ENCODE results near the gene SLC8B1.
"Not testable (repeated sequence)": the region's sequence is repeated elsewhere in the genome, so short reads cannot be mapped to it uniquely, and the experiment has no call there.

The SLC8B1 gene

DNA sequence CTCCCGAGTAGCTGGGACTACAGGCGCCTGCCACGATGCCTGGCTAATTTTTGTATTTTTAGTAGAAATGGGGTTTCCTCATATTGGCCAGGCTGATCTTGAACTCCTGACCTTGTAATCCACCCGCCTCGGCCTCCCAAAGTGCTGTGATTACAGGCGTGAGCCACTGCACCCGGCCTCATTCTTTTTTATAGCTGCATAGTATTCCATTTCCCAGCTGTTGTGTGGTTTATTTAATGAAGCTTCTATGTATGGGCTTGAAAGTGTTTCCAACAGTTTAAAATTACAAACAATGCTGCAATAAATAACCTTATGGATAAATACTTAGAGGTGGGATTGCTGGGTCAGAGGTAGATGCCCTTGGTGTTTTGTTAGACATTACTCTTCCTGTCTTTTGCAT, 19.3 kb upstream of the SLC8B1 start:
- DNase-seq: not testable (repeated sequence)

DNA sequence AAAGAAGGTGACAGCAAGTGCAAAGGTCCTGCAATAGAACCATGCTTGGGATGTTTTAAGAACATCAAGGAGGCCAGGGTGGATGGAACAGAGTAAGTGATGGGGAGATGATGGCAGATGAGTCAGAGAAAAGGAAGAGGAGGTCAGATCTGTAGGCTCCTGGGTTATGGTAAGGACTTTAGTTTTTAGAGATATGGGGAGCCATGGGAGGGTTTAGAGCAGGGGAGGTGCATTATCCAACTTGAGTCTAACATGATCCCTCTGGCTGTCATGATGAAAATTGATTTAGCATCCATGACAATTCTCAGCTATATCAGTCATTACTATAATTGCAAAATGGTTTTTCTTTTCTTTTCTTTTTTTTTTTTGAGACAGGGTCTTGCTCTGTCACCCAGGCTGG, 16.2 kb upstream of the SLC8B1 start:
- DNase-seq: no peak

DNA sequence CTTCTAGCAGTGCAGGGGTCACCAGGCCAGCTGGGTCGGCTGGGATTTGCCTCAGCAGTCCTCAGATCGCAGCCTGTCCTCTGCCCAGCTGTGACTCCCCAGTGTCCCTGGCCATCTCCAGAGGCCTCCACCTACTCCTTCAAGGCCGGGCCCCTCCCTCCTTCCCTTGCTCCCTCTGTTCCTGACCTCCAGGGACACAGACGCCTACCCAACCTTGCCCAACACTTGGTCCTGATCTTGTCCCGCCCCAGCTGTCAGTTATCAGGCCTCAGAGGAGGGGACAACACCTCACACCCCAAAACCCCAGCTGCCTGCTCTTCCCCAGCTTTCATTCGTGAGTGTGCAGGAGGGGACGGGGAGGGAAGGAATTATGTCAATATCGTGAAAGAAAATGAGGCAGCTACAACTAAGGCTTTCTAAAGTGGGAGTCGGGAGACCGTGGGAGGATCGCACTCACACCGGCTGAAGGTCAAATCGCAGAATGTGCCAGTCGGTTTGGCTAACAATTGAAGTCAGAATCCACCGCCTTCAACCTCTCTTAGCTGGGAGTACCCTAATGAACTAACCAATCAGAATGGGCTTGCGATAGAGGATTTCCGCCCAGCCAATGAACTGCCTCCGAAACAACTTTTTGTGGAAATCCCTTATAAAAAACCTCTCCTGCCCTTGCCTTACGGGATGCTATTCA, 14.1 kb upstream of the SLC8B1 start:
- no peak for DNase-seq

DNA sequence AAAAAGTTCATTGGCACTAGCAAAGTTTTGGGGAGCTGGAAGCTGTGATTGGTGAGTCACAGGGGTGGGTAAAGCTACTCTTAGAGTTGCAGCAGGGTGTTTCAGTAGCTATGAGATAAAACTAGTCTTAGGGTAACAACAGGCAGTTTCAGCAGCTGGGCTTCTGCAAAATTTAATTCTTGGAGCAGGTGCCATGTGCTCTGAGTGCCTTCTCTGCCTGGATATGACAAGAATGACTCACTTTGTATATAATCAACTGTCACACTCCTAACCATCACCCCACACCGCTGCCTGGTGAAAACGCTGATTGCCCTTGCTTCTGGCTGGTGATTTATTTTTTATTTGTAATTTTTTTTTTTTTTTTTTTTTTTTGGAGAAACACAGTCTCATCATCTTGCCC, 13.0 kb upstream of the SLC8B1 start:
- DNase-seq: no peak

DNA sequence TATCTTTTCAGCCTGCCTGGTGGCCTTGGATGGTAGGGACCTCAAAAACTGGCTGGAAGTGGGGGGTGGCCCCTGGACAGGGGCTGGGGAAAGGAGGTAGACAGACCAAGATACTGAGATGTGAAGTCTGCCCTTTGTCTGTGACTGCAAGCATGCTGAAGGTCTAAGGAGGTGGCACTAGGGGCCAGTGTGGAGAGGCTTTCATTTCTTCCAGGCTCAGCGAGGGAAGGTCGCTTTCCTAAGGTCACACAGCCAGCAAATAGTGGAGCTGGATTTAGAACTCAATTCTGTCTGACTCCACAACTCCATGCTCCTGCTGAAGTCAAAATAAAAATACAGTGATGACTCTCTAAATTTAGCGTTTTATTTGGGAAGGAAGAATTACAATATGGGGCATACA, 12.2 kb upstream of the SLC8B1 start:
- DNase-seq: no peak

DNA sequence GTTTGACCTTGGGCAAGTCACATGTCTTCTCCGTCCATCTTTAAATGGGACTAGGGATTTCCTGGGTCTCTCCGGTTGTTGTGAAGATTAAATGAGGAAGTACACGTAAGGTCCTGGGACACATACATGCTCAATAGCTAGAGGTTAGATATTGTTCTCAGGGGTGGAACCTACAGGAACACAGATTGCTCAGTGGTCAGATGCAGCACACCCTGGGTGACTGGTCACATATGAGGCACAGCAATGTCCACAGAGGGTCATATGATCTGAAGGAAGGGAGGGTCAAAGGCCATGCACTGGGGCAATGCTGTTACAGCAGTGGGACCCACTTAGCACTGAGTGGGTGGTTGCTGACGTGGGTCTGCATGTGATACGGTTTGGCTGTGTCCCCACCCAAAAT, 11.4 kb upstream of the SLC8B1 start:
- DNase-seq: no peak

DNA sequence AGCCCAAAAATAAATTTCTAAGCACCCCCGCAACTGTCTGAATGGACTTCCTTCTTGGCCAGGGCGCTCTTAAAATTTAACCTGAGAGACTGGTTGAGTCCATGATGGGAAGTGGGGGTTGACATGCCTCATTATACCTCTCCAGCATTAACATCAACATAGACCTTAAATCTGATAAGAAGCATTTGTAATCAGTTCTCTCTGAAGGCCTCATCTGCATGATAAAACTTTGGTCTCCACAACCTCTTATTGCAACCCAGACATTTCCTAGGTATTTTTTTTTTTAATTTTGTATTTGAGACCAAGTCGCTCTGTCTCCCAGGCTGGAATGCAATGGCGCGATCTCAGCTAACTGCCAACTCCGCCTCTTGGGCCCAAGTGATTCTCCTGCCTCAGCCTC, 10.4 kb upstream of the SLC8B1 start:
- DNase-seq: no peak

DNA sequence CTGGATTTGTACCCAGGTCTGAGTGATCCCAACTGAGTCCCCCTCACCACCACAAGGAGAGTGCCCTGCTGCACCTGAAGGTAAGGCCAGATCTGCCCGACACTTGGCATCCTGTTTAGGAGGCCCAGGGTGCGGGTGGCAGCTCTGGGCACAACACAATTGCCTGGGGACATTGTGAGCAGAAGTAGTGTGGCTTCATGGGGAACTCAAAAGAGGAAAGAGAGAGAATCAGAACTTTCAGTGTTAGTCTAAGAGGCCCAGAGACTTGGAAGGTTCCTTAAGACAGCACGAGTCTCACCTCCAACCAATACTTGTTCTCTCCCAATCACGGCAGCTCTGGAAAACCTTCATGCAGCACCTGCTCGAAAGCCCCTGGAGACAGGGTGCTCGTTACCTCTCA, 6.6 kb upstream of the SLC8B1 start:
- DNase-seq: no peak

DNA sequence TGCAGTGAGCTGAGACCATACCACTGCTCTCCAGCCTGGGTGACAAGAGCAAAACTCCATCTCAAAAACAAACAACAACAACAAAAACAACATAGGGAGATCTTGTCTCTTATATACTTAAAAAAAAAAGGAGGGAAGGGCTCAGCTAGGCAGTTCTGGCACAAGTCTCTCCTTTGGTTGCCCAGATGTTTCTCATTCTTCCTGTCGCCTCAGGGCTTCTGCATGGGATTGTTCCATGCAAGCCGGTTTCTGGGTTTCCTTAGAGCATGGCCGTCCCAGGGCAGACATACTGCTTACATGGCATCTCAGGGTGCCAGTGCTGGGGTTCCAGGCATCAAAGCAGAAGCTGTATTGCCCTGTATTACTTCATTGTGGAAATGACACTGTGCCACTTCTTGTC, 5.2 kb upstream of the SLC8B1 start:
- no peak for DNase-seq

DNA sequence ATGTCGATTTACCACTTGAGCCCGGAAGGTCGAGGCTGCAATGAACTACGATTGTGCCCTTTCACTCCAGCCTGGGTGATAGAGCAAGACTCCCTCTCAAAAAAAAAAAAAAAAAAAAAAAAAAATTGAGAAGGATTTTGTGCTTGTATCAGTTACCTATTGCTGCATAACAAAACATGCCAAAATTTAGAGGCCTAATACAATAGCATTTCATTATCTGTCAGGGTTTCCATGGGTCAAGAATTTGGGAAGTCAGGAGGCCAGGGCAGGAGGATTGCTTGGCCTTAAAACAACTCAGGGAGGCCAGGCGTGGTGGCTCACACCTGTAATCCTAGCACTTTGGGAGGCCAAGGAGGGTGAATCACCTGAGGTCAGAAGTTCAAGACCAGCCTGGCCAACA, 4.6 kb upstream of the SLC8B1 start:
- no peak for DNase-seq

DNA sequence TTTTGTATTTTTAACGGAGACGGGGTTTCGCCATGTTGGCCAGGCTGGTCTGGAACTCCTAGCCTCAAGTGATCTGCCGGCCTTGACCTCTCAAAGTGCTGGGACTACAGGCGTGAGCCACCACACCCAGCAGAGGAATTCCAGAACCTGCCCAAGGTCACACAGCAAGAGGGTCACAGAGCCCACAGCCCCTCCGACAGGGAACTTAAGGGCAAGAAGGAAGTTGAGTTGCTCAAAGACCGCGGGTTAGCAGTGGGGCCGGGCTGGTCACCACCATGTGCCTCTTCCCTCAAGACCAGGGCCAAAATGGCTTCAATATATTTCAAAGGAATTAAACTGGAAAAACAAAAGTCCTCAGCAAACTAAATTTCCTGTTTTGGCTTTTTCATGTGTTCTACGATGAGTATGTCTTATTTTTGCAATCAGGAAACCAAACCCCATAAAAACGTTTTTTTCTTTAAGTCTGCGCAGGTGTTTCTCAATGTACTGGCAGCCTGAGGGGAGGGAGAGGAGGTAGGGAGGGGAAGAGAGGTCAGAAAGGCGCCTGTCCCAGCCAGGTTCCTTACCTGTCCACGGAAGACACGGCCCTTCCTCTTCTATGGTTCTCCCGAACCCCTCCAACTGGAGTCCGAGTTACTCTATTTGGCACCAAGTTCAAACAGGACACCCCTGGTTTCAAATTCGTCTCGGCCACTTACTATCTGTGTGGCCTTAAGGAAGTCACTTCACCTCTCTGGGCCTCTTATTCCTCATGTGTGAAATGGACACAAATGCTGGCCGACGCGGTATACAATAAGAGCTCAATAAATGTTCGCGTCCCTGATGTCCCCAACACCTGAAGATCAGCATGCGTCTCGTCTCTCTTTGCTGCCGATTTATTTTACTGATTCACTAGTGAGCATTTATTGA, 778 bp downstream of the SLC8B1 start:
- DNase-seq: no peak

DNA sequence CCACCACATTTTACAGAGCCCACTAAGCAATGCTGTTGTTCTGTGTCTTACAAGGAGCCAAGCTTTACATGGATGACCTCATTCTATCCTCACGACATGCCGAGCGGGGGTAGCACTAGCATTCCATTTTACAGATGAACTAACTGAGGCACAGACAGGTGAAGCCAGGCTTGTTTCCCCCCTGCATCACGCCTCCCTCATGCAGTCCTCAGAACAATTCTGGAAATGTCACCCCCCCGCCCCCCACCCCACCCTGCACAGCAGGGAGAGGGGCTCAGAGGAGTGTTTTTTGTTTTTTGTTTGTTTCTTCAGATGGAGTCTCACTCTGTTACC, 1.5 kb downstream of the SLC8B1 start:
- no peak for DNase-seq

DNA sequence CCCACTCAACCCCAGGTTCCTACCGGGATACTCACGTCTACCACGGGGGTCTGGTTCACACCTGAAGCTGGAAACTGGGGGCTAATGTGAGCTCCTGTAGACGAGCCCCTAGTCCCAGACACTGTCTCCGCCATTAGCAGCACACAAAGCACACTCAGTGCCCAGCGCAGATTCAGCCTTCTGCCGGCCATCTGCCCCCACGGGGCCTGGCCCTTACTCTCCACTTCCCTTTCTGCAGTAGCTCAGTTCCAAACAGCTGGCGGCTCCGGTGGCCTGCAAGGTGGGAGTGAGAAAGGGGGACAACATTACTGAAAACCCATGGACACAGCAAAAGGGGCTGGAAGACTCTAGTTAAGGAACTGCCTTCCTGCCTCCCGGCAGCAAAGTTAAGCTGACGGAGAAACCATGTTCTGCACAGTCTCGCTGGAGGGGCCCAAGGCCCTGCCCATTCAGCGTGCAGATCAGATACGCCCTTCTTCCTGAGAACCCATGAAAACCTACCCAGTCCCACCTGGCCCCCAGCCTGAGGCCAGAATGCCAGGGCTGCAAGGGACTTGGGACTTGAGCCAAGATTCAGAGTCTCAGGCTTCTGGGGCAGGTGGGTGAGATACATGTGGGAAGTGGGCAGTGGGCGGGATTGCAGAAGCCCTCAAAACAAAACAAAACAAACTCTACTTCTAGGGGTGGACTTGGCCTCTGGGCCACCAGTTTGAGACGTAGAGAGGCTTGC, 2.1 kb downstream of the SLC8B1 start:
- no peak for DNase-seq

DNA sequence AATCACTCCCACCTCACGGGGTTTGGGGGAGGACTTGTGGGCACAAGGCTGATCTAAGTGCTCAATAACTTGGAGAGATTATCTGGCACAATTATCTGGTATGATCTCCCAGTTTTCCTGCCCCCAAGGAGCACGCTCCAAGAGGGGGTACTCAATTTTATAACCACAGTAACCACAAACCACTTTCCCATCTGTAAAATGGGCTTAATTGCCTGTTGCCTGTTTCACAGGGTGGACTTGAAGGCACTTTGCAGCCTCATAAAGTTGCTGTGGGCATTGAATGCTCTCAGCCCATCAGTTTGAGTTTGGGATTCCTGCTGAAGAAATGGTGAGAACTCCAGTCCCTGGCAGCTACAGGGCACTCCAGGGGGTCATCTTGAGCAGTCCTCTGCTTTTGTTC, 4.4 kb downstream of the SLC8B1 start:
- no peak for DNase-seq

DNA sequence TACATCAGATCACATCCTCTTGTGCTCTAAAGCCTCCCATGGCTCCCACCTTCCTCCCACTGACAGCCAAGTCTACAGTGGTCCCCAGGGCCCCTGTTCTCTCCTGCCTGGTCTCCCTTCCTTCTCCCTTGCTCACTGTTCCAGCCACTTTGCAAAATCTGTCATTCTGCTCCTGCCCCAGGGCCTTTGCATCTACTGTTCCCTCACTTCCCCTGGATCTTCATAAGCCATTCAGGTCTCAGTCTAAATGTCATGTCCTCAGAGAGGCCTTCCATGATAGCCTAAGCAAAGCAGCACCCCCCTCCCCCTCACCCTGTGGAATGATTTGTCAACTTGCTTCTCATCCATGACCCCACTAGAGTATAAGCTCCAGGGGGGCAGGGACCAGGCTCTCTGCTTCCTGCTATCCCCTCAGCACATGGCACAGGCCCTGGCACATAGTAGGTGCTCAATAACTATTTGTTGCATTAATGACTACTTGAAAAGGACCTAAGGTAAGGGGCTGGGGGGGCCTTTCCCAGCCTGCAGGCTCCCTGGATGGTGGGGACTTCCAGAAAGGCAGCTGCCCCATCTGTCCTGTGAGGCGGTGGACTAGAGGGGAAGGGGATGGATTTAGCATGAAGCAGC, 5.0 kb downstream of the SLC8B1 start:
- no peak for DNase-seq

DNA sequence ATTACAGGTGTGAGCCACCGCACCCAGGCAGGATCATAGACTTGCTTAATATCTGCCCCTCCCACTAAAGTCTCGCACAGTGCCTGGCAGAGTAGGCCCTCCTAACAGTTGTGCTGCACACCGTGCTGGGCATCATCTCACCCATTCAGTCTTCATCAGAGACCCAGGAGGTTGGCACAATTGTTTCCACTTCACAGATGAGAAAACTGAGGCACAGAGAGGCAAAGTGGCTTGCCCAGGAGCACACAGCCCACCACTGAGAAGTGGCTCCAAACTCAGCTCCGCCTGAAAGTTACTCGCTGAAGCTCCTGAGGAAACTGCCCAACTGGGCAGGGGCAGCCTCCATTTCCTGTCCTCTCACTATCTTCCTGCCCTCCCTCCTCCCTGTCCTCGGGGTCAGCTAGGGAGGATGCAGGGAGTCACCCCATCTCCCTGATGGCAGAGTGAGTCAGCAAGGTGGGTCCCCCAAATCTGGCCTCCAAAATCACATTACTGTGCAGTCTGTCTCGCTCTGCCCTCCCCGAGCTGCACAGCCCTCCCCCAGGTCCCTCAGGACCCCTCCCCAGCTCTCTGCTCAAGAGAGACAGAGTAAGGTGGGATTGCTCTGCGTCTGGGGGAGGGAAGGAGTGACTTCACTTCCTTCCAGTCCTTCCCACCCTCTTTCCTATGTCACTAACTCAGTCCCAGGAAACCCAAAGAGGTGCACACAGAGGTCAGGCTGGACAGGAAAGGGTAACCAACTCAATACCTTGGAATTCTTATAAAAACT, 5.7 kb downstream of the SLC8B1 start:
- DNase-seq: no peak

DNA sequence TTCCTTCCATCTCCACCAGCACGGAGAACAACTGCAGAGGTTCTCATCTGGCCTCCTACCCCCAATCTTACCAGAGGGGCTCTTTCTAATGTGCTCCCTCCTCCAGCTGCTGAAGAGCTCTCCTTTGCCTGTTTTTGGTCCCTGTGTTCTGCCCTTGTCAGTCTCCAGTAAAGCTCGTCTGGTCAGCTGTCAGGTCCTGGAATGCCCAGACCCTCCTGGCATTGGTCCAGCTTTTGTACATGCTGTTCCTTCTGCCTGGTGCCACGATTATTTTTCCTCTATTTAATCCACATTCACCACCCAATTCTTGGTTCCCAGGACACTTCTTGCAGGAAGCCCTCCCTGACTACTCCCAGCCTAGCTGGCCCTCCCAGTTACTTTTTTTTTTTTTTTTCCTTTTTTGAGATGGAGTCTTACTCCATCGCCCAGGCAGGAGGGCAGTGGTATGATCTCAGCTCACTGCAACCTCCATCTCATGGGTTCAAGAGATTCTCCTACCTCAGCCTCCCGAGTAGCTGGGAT, 6.5 kb downstream of the SLC8B1 start:
- DNase-seq: no peak

DNA sequence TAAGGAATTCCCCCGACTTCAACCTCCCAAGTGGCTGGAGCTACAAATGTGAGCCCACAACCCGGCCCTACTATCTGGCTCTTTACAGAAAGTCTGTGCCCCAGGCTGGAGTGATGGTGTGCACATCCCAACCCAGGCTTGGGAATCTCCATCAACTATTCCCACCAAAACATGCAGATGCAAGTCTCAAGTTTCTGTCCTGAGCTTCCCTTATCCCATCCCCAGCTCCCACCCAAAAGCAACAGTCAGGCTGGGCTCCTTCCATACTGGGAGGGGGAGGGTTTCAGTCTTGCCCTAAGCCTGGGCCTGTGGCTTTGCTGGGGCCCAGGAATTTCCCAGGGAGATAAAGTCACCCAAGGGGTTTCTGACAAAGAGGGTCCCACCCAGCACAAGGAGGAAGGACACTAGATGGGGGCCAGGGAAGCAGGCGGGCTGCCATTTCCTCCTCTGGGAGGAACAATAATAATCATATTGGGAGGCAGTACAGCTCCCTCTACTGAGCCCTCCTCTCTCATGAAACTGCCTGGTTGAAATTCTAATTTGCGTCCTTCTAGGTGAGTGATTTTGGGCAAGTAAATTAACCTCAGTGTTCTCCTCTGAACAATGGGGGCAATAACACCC, 8.0 kb downstream of the SLC8B1 start:
- DNase-seq: no peak

DNA sequence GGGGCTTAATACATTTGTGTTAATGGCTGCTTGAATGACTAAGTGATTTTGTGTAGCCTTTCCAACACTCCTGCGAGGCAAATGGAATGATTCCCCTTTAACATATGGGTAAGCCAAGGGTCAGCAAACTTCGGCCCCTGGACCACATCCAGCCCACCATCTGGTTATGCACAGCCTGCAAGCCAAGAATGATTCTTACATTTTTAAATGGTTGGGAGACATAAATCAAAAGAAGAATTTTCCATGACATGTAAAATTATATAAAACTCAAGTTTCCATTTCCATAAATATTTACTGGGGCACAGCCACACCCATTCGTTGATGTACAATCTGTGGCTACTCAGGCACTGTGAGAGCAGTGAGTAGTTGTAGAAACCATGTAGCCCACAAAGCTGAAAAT, 9.0 kb downstream of the SLC8B1 start:
- no peak for DNase-seq

DNA sequence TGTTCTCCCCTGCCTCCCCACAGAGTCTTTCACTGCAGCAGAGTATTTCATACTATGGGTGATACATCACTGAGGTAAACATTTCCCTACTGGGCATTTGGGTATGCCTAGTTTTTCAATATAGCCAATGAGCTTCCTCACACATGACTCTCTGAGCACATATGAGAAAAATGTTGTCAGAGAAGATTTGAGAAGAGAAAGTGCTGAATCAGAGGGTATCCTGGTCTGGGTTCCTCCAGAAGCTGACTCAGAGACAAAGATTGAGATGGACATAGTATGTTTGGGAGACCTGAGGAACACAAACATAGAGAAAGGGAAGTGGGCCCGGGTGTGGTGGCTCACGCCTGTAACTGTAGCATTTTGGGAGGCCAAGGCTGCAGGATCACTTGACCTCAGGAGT, 12.6 kb downstream of the SLC8B1 start:
- peak; percentile 14 for DNase-seq

DNA sequence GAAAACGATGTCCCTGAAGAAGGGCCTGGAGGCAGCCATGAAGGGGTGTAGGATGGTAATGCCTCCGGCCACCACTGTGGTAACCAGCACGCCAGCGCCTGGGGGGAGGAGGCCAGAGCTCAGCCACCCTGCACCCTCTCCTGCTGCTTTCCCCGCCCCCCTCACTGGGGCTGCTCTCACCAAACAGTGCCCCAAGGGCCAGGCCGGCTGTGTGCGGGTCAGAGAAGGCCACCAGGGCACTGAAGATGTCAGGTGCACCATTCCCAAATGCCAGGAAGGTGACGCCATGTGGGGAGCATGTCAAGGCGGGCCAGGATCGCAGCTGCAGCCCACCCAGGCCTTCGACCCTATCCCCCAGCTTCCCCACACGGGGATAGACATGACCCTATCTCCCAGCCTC, 14.5 kb downstream of the SLC8B1 start:
- no peak for DNase-seq
